ENCODE results near the gene CORO7.

Gene CORO7

GRCh38 chr16:4390266-4391260 is 25.8 kb downstream of the CORO7 start:
- peaks cover 54 to 100% (median 89%) of the 10 kb centered on the region in 11 experiments for H4K20me1 ChIP-seq
- no peaks in the 10 kb centered on the region for H3K27me3 ChIP-seq
- peaks cover 68 to 100% (median 96%) of the 10 kb centered on the region in 11 experiments for H3K36me3 ChIP-seq
- peak overlapping the region in 3 of 11 experiments; percentile 11 to 62 (median 17); a peak in 2 of 22 replicates for H3K9ac ChIP-seq
- H3K9me3 ChIP-seq (replicated peaks in 1 of 11) = no peaks in the 10 kb centered on the region
- H3K4me3 ChIP-seq = no peak overlapping the region
- H3K4me1 ChIP-seq = peaks cover 36 to 96% (median 81%) of the 10 kb centered on the region in 10 experiments
- H3K27ac ChIP-seq = no peak overlapping the region
- no peak for TF ChIP-seq Cebpa-rat (IDR thresholded peaks at IDR 0.05)
- peak overlapping the region in 3 of 11 experiments; percentile 6 to 30 (median 12); a peak in 2 of 22 replicates for H3K4me2 ChIP-seq

- H3K4me1 ChIP-seq = peaks cover 24 to 96% (median 81%) of the 10 kb centered on the region in 10 experiments
- no peaks in the 10 kb centered on the region for H3K27me3 ChIP-seq
- peak overlapping the region in 6 of 11 experiments; percentile 23 to 49 (median 34); a peak in 7 of 22 replicates for H3K27ac ChIP-seq
- peak overlapping the region in 9 of 11 experiments; percentile 15 to 62 (median 39); a peak in 10 of 22 replicates for H3K9ac ChIP-seq
- peaks cover 63 to 100% (median 90%) of the 10 kb centered on the region in 11 experiments for H3K36me3 ChIP-seq
- no peak for TF ChIP-seq Cebpa-rat (IDR thresholded peaks at IDR 0.05)
- H3K4me2 ChIP-seq = peak overlapping the region in 6 of 11 experiments; percentile 3 to 30 (median 14); a peak in 5 of 22 replicates
- H4K20me1 ChIP-seq = peaks cover 52 to 100% (median 88%) of the 10 kb centered on the region in 11 experiments
- H3K4me3 ChIP-seq = no peak overlapping the region
- no peaks in the 10 kb centered on the region for H3K9me3 ChIP-seq (replicated peaks in 1 of 11)
Observed at GRCh38 chr16:4389051-4389955, 27.1 kb downstream of the CORO7 start.

- H3K9ac ChIP-seq = peak overlapping the region in 7 of 11 experiments; percentile 15 to 62 (median 39); a peak in 6 of 22 replicates
- peaks cover 55 to 100% (median 89%) of the 10 kb centered on the region in 11 experiments for H3K36me3 ChIP-seq
- H3K4me2 ChIP-seq = peak overlapping the region in 1 of 11 experiments; percentile 11; a peak in 2 of 22 replicates
- peak overlapping the region in 4 of 11 experiments; percentile 23 to 44 (median 34); a peak in 3 of 22 replicates for H3K27ac ChIP-seq
- peaks cover 24 to 96% (median 82%) of the 10 kb centered on the region in 10 experiments for H3K4me1 ChIP-seq
- peaks cover 57 to 100% (median 89%) of the 10 kb centered on the region in 11 experiments for H4K20me1 ChIP-seq
- H3K4me3 ChIP-seq = no peak overlapping the region
- no peak for TF ChIP-seq Cebpa-rat (IDR thresholded peaks at IDR 0.05)
- H3K9me3 ChIP-seq (replicated peaks in 1 of 11) = no peaks in the 10 kb centered on the region
- no peaks in the 10 kb centered on the region for H3K27me3 ChIP-seq
Observed at GRCh38 chr16:4388271-4389021, 27.9 kb downstream of the CORO7 start.

GRCh38 chr16:4387781-4388180 is 28.6 kb downstream of the CORO7 start:
- H3K27ac ChIP-seq = no peak overlapping the region
- H3K9ac ChIP-seq = peak overlapping the region in 2 of 11 experiments; percentile 28 to 46; a peak in 2 of 22 replicates
- no peak overlapping the region for H3K4me3 ChIP-seq
- no peak for TF ChIP-seq Cebpa-rat (IDR thresholded peaks at IDR 0.05)
- H3K9me3 ChIP-seq (replicated peaks in 1 of 11) = no peaks in the 10 kb centered on the region
- peak overlapping the region in 1 of 11 experiments; percentile 11; a peak in 2 of 22 replicates for H3K4me2 ChIP-seq
- H3K36me3 ChIP-seq = peaks cover 48 to 100% (median 87%) of the 10 kb centered on the region in 11 experiments
- peaks cover 56 to 100% (median 89%) of the 10 kb centered on the region in 11 experiments for H4K20me1 ChIP-seq
- H3K27me3 ChIP-seq = no peaks in the 10 kb centered on the region
- H3K4me1 ChIP-seq = peaks cover 24 to 96% (median 82%) of the 10 kb centered on the region in 10 experiments

- no peak overlapping the region for H3K27ac ChIP-seq
- H3K4me3 ChIP-seq = no peak overlapping the region
Observed at GRCh38 chr16:4386951-4387565, 29.3 kb downstream of the CORO7 start.

GRCh38 chr16:4386451-4386805 is 30.0 kb downstream of the CORO7 start:
- Histone ChIP-seq H3K9ac (peak overlapping the region in 8 of 11 experiments; percentile 0 to 48 (median 17); a peak in 7 of 22 replicates), H4K20me1 (peaks cover 43 to 100% (median 89%) of the 10 kb centered on the region in 11 experiments), H3K27me3 (no peaks in the 10 kb centered on the region), H3K4me1 (peaks cover 24 to 83% (median 73%) of the 10 kb centered on the region in 10 experiments), H3K4me3 (no peak overlapping the region), H3K36me3 (peaks cover 52 to 100% (median 91%) of the 10 kb centered on the region in 11 experiments), H3K27ac (peak overlapping the region in 3 of 11 experiments; percentile 10 to 11 (median 10); a peak in 2 of 22 replicates), H3K4me2 (peak overlapping the region in 9 of 11 experiments; percentile 18 to 91 (median 82); a peak in 14 of 22 replicates), H3K9me3 (replicated peaks in 1 of 11) (no peaks in the 10 kb centered on the region)
- TF ChIP-seq Cebpa-rat (IDR thresholded peaks at IDR 0.05) = no peak

More at GRCh38 chr16:4386951-4387565, 29.3 kb downstream of the CORO7 start:
- H3K27me3 ChIP-seq = no peaks in the 10 kb centered on the region
- peaks cover 49 to 100% (median 89%) of the 10 kb centered on the region in 11 experiments for H4K20me1 ChIP-seq
- no peaks in the 10 kb centered on the region for H3K9me3 ChIP-seq (replicated peaks in 1 of 11)
- peak overlapping the region in 6 of 11 experiments; percentile 6 to 48 (median 25); a peak in 4 of 22 replicates for H3K9ac ChIP-seq
- no peak for TF ChIP-seq Cebpa-rat (IDR thresholded peaks at IDR 0.05)
- peak overlapping the region in 7 of 11 experiments; percentile 18 to 91 (median 84); a peak in 11 of 22 replicates for H3K4me2 ChIP-seq
- peaks cover 46 to 100% (median 87%) of the 10 kb centered on the region in 11 experiments for H3K36me3 ChIP-seq
- peaks cover 24 to 89% (median 78%) of the 10 kb centered on the region in 10 experiments for H3K4me1 ChIP-seq

GRCh38 chr16:4385789-4386450 is 30.5 kb downstream of the CORO7 start:
- peak overlapping the region in 10 of 11 experiments; percentile 0 to 48 (median 26); a peak in 9 of 22 replicates for H3K9ac ChIP-seq
- H3K27ac ChIP-seq = peak overlapping the region in 4 of 11 experiments; percentile 10 to 38 (median 10); a peak in 2 of 22 replicates
- TF ChIP-seq Cebpa-rat (IDR thresholded peaks at IDR 0.05) = no peak
- H3K4me3 ChIP-seq = no peak overlapping the region
- peaks cover 44 to 100% (median 89%) of the 10 kb centered on the region in 11 experiments for H4K20me1 ChIP-seq
- H3K4me2 ChIP-seq = peak overlapping the region in 10 of 11 experiments; percentile 24 to 91 (median 83); a peak in 18 of 22 replicates
- no peaks in the 10 kb centered on the region for H3K27me3 ChIP-seq
- peaks cover 26 to 80% (median 68%) of the 10 kb centered on the region in 10 experiments for H3K4me1 ChIP-seq
- H3K36me3 ChIP-seq = peaks cover 55 to 100% (median 95%) of the 10 kb centered on the region in 11 experiments
- H3K9me3 ChIP-seq (replicated peaks in 1 of 11) = no peaks in the 10 kb centered on the region

Measured in BLaER1 treated with 17β-estradiol and CSF1 and Interleukin-3, amounts not matched to agents 10 nM and 100 nM (cell line).